ENCODE results near the gene DEFB112.

The DEFB112 gene

GRCh38 chr6:50049829-50050228 lies at the start of gene DEFB112:
TSS of gene DEFB112 (minus strand) at chr6:50049929. CDS start at chr6:50049869, 60 bp downstream.
- no peak for DNase-seq (ENCODE audit: low read depth)

- DNase-seq (ENCODE audit: low read depth) = no peak
These were observed 48.9 kb upstream of the DEFB112 start for GRCh38 chr6:50098641-50098993.

GRCh38 chr6:50097966-50098640 lies 48.4 kb upstream of the DEFB112 start:
- no peak for DNase-seq (ENCODE audit: low read depth)

- no peak for DNase-seq (ENCODE audit: low read depth)
These were observed 46.6 kb upstream of the DEFB112 start for GRCh38 chr6:50096296-50096695.

- DNase-seq (ENCODE audit: low read depth) = no peak
These were observed 44.2 kb upstream of the DEFB112 start for GRCh38 chr6:50093938-50094272.

- no peak for DNase-seq (ENCODE audit: low read depth)
These were observed 43.6 kb upstream of the DEFB112 start for GRCh38 chr6:50093116-50093937.

- DNase-seq (ENCODE audit: low read depth) = no peak
These were observed 41.9 kb upstream of the DEFB112 start for GRCh38 chr6:50091641-50092040.

- DNase-seq (ENCODE audit: low read depth) = no peak
These were observed 40.2 kb upstream of the DEFB112 start for GRCh38 chr6:50089911-50090310.

GRCh38 chr6:50087231-50087954 lies 37.7 kb upstream of the DEFB112 start:
- no peak for DNase-seq (ENCODE audit: low read depth)

- DNase-seq (ENCODE audit: low read depth) = no peak
These were observed 27.7 kb upstream of the DEFB112 start for GRCh38 chr6:50077385-50077784.

GRCh38 chr6:50076431-50076830 lies 26.7 kb upstream of the DEFB112 start:
- no peak for DNase-seq (ENCODE audit: low read depth)

GRCh38 chr6:50071921-50072320 lies 22.2 kb upstream of the DEFB112 start:
- no peak for DNase-seq (ENCODE audit: low read depth)

- no peak for DNase-seq (ENCODE audit: low read depth)
These were observed 20.4 kb upstream of the DEFB112 start for GRCh38 chr6:50070101-50070500.

GRCh38 chr6:50062051-50062450 lies 12.3 kb upstream of the DEFB112 start:
- DNase-seq (ENCODE audit: low read depth) = no peak

GRCh38 chr6:50056242-50056641 lies 6.5 kb upstream of the DEFB112 start:
- no peak for DNase-seq (ENCODE audit: low read depth)

- no peak for DNase-seq (ENCODE audit: low read depth)
These were observed 2.7 kb downstream of the DEFB112 start for GRCh38 chr6:50047026-50047425.

GRCh38 chr6:50030777-50031562 lies 18.8 kb downstream of the DEFB112 start:
- DNase-seq (ENCODE audit: low read depth) = no peak

GRCh38 chr6:50030350-50030749 lies 19.4 kb downstream of the DEFB112 start:
- no peak for DNase-seq (ENCODE audit: low read depth)

GRCh38 chr6:50025258-50025657 lies 24.5 kb downstream of the DEFB112 start:
- no peak for DNase-seq (ENCODE audit: low read depth)

GRCh38 chr6:50021894-50022293 lies 27.8 kb downstream of the DEFB112 start, which contains the start of gene DEFB110:
TSS of gene DEFB110 (minus strand) at chr6:50021994. CDS start at chr6:50021935, 59 bp downstream.
- DNase-seq (ENCODE audit: low read depth) = no peak

- DNase-seq (ENCODE audit: low read depth) = no peak
These were observed 41.9 kb downstream of the DEFB112 start for GRCh38 chr6:50007819-50008218.

GRCh38 chr6:50003139-50003538 lies 46.6 kb downstream of the DEFB112 start:
- DNase-seq (ENCODE audit: low read depth) = no peak
